ENCODE measurements around the gene NPR1. TPM values are rescaled to one million over a fixed set of nuclear protein-coding genes. Genes with fewer than 3 reads are reported as not detected.
"Not testable (repeated sequence)": the region's sequence is repeated elsewhere in the genome, so short reads cannot be mapped to it uniquely, and the experiment has no call there.

The NPR1 gene
- total RNA-seq, 1 experiment from 2014 or later, result 0.06 TPM

DNA sequence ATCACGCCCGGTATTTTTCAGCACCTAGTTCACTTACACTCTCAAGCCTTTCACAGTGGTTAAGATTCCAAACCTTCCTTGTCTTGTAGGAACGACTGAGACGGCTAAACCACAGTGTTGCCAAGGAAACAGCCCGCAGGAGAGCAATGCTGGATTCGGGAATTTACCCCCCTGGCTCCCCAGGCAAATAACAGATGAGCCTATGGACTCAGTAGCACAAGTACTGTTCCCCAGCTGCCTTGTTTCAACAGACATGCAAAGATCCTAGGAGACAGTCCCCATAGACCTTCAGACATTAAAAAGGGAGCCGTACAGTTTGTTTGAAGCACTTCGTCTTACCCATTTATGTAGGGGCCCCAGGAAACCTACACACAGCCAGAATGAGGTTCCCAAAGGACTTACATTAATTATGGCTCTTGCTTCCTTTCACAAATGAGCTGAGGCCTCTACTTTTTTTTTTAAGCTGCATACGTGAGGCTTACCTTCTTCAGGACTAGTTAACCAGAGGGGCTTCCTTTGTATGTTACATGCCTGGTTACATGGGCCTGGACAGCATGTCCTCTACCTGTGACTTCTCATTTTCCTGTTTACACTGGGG lies 17.3 kb upstream of the NPR1 start:
- Histone ChIP-seq H3K27me3 (no peaks in the 10 kb centered on the region), H3K4me3 (no peak overlapping the region), H3K36me3 (peaks cover 53% of the 10 kb centered on the region), H3K4me1 (no peaks in the 10 kb centered on the region), H3K9me3 (replicated peaks) (no peaks in the 10 kb centered on the region), H3K27ac (no peak overlapping the region)
- no peak for DNase-seq

DNA sequence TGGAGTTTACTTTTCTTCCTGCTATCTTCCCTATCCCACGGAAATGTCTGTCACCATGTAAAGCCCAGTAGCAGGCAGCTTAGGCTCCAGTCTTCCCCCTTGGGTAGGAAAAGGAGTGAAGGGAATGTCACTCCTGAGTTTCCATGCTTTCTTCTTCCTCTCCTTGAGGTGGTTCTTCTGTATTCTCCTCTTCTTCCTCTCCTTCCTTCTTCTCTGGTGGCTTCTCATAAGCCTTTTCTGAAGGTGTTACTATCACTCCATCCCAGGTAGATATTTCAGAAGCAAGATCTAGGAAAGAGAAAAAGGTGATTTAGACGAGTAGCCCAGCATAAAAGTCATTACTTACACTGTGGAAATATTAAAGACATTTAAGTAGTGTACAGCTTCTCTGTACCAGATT lies 16.2 kb upstream of the NPR1 start:
- Histone ChIP-seq H3K4me3 (no peak overlapping the region), H3K4me1 (no peaks in the 10 kb centered on the region), H3K9me3 (replicated peaks) (no peaks in the 10 kb centered on the region), H3K27me3 (no peaks in the 10 kb centered on the region), H3K27ac (no peak overlapping the region), H3K36me3 (peaks cover 64% of the 10 kb centered on the region)
- no peak for DNase-seq

DNA sequence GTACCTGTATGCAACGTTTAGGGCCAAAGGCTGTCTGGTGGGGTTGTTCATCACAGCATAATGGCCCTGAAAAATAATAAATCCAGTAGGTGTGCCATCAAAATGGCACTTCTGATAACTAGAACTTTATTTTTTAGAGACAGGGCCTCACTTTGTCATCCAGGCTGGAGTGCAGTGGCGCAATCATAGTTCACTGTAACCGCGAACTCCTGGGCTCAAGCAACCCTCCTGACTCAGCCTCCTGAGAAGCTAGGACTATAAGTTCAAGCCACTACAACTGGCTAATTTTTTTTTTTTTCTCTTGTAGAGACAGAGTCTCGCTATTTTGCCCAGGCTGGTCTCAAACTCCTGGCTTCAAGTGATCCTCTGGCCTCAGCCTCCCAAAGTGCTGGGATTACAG lies 15.3 kb upstream of the NPR1 start:
- no peak overlapping the region for H3K4me3 ChIP-seq
- peaks cover 73% of the 10 kb centered on the region for H3K36me3 ChIP-seq
- H3K27me3 ChIP-seq, result no peaks in the 10 kb centered on the region
- DNase-seq, result no peak
- no peaks in the 10 kb centered on the region for H3K9me3 ChIP-seq (replicated peaks)
- H3K4me1 ChIP-seq, result no peaks in the 10 kb centered on the region
- H3K27ac ChIP-seq, result no peak overlapping the region

GRCh38 chr1:153667439-153667838 lies 11.0 kb upstream of the NPR1 start:
- DNase-seq, result no peak
- Histone ChIP-seq H3K9me3 (replicated peaks) (no peaks in the 10 kb centered on the region), H3K27me3 (no peaks in the 10 kb centered on the region), H3K27ac (no peak overlapping the region), H3K36me3 (peaks cover 74% of the 10 kb centered on the region), H3K4me1 (peaks cover 3% of the 10 kb centered on the region; the same call in 1 of the 2 replicates), H3K4me3 (no peak overlapping the region)

- peaks cover 61% of the 10 kb centered on the region for H3K36me3 ChIP-seq
- not testable (repeated sequence) for H3K9me3 ChIP-seq (replicated peaks); H3K27ac ChIP-seq; H3K27me3 ChIP-seq; DNase-seq; H3K4me1 ChIP-seq; H3K4me3 ChIP-seq
Measured at GRCh38 chr1:153668672-153669071, 9.8 kb upstream of the NPR1 start.

DNA sequence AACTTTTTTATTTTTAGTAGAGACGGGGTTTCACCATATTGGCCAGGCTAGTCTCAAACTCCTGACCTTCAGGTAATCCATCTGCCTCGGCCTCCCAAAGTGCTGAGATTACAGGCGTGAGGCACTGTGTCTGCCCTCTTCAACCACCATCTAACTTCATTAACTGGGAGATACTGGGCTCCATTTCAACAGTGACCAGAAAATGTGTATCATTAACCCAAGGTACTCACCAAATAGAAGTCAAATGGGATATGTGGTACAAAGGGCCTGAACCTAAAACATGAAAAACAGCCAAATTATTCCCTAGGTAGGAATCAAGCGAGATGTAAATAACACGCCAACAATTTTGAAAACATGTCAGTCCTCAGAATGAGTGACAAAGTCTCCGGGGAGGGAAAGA lies 8.9 kb upstream of the NPR1 start:
- H3K27ac ChIP-seq, result no peak overlapping the region
- peaks cover 3% of the 10 kb centered on the region; the same call in 1 of the 2 replicates for H3K4me1 ChIP-seq
- DNase-seq, result no peak
- peak overlapping the region; percentile 73 for H3K4me3 ChIP-seq
- H3K9me3 ChIP-seq (replicated peaks), result no peaks in the 10 kb centered on the region
- H3K27me3 ChIP-seq, result no peaks in the 10 kb centered on the region
- H3K36me3 ChIP-seq, result peaks cover 52% of the 10 kb centered on the region

- Histone ChIP-seq H3K9me3 (replicated peaks) (no peaks in the 10 kb centered on the region), H3K27me3 (no peaks in the 10 kb centered on the region), H3K36me3 (peaks cover 44% of the 10 kb centered on the region), H3K27ac (peak overlapping the region; percentile 74), H3K4me3 (peak overlapping the region; percentile 73), H3K4me1 (peaks cover 3% of the 10 kb centered on the region; the same call in 1 of the 2 replicates)
- DNase-seq, result no peak
Measured at GRCh38 chr1:153670257-153670858, 8.1 kb upstream of the NPR1 start.

GRCh38 chr1:153670859-153671627 lies 7.4 kb upstream of the NPR1 start, which contains the start of gene ILF2:
TSS of gene ILF2 (minus strand) at chr1:153670993. CDS start at chr1:153670922, 71 bp downstream.
- H3K27me3 ChIP-seq, result no peaks in the 10 kb centered on the region
- H3K4me3 ChIP-seq, result peak within 1 kb of the TSS; percentile 73
- peaks cover 3% of the 10 kb centered on the region; the same call in 1 of the 2 replicates for H3K4me1 ChIP-seq
- H3K9me3 ChIP-seq (replicated peaks), result no peaks in the 10 kb centered on the region
- H3K36me3 ChIP-seq, result peaks cover 38% of the 10 kb centered on the region
- peak; percentile 97 to 98 for DNase-seq
- H3K27ac ChIP-seq, result peak within 1 kb of the TSS; percentile 74

DNA sequence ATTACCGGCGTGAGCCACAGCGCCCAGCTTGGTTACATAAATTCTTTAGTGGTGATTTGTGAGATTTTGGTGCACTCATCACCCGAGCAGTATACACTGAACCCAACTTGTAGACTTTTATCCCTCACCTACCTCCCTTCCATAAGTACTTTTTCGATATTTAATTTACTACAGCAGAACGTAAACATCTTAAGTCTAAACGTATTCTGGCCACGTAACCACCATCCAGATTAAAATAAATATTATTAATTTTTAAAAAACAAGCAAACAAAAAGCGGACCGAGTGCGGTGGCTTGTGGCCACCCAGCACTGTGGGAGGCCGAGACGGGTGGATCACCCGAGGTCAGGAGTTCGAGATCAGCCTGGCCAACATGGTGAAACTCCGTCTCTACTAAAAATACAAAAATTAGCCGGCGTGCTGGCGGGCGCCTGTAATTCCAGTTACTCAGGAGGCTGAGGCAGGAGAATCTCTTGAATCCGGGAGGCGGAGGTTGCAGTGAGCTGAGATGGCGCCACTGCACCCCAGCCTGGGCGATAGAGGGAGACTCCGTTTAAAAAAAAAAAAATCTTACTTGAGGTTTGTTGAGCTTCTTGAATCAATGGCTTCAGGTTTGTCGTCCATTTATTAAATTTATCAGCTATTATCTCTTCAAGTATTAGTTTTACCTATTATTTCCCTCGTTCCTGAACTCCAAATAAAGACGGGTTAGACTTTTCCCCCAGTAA lies 6.7 kb upstream of the NPR1 start:
- peak in 1 of 2 experiments; percentile 46 for DNase-seq
- H3K27me3 ChIP-seq; H3K9me3 ChIP-seq (replicated peaks); H3K4me1 ChIP-seq: not testable (repeated sequence)
- Histone ChIP-seq H3K36me3 (peaks cover 30% of the 10 kb centered on the region), H3K4me3 (peak overlapping the region; percentile 59), H3K27ac (peak overlapping the region; percentile 18)

- Histone ChIP-seq H3K4me3 (no peak overlapping the region), H3K9me3 (replicated peaks) (no peaks in the 10 kb centered on the region), H3K36me3 (peaks cover 13% of the 10 kb centered on the region), H3K27ac (no peak overlapping the region), H3K4me1 (peaks cover 3% of the 10 kb centered on the region; the same call in 1 of the 2 replicates), H3K27me3 (peaks cover 8% of the 10 kb centered on the region; the same call in 1 of the 2 replicates)
- DNase-seq, result no peak
Measured at GRCh38 chr1:153673511-153673910, 5.0 kb upstream of the NPR1 start.

- Histone ChIP-seq H3K27me3 (peaks cover 31% of the 10 kb centered on the region), H3K27ac (no peak overlapping the region), H3K4me1 (no peaks in the 10 kb centered on the region), H3K9me3 (replicated peaks) (no peaks in the 10 kb centered on the region), H3K36me3 (no peaks in the 10 kb centered on the region), H3K4me3 (no peak overlapping the region; the same call in 1 of the 2 replicates)
- DNase-seq, result peak; percentile 26 to 63
Measured at GRCh38 chr1:153677718-153678518, 570 bp upstream of the NPR1 start.

GRCh38 chr1:153679337-153680119 lies 1.0 kb downstream of the NPR1 start:
- no peak for DNase-seq
- no peaks in the 10 kb centered on the region for H3K36me3 ChIP-seq
- no peaks in the 10 kb centered on the region for H3K9me3 ChIP-seq (replicated peaks)
- no peak overlapping the region for H3K4me3 ChIP-seq
- no peak overlapping the region for H3K27ac ChIP-seq
- no peaks in the 10 kb centered on the region for H3K4me1 ChIP-seq
- peaks cover 31% of the 10 kb centered on the region for H3K27me3 ChIP-seq

- no peak for DNase-seq
- Histone ChIP-seq H3K4me1 (no peaks in the 10 kb centered on the region), H3K27me3 (peaks cover 31% of the 10 kb centered on the region), H3K36me3 (no peaks in the 10 kb centered on the region), H3K9me3 (replicated peaks) (no peaks in the 10 kb centered on the region), H3K4me3 (no peak overlapping the region), H3K27ac (no peak overlapping the region)
Measured at GRCh38 chr1:153680120-153680403, 1.6 kb downstream of the NPR1 start.

DNA sequence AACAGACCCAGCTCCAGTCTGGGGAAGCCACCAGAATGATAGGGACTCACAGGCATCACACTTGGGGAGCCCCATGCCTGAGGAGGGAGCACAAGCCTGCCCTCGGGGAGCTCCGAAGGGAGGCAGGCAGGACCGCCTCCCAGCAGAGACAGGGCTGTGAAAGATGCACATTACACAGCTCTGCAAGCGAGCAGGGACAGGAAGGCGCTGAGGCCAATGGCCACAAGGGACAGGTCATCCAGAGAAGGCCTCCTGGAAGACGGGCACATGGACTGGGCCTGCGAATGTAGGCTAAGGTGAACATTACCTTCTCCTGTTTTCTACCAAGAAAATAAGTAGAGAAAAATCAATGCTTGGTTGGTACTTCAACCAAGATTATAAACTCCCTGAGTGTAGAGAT lies 4.2 kb downstream of the NPR1 start:
- Histone ChIP-seq H3K9me3 (replicated peaks) (no peaks in the 10 kb centered on the region), H3K4me3 (no peak overlapping the region), H3K36me3 (no peaks in the 10 kb centered on the region), H3K27ac (no peak overlapping the region), H3K4me1 (no peaks in the 10 kb centered on the region), H3K27me3 (peaks cover 30% of the 10 kb centered on the region)
- DNase-seq, result no peak

All from SJCRH30 (cell line).